GM21529 (cell line): ENCODE data around the gene SYNDIG1.

ENCODE experiments used
- ATAC-seq: cut with Tn5 transposase; IDR thresholded peaks from one replicate; pipeline ENCODE4 v1.9.1; 2021; ENCODE audit not compliant: unreplicated experiment

Gene SYNDIG1

GRCh38 chr20:24684956-24685691 lies 215.7 kb downstream of the SYNDIG1 start:
- ATAC-seq, result no peak

- ATAC-seq, result no peak
These were observed 216.3 kb downstream of the SYNDIG1 start for GRCh38 chr20:24685736-24686135.

GRCh38 chr20:24686156-24686555 lies 216.7 kb downstream of the SYNDIG1 start:
- no peak for ATAC-seq

GRCh38 chr20:24690408-24690807 lies 221.0 kb downstream of the SYNDIG1 start:
- ATAC-seq, result no peak

- no peak for ATAC-seq
These were observed 222.5 kb downstream of the SYNDIG1 start for GRCh38 chr20:24691901-24692351.

GRCh38 chr20:24692446-24693200 lies 223.2 kb downstream of the SYNDIG1 start:
- ATAC-seq, result no peak

- no peak for ATAC-seq
These were observed 224.2 kb downstream of the SYNDIG1 start for GRCh38 chr20:24693466-24694156.

- ATAC-seq, result no peak
These were observed 224.8 kb downstream of the SYNDIG1 start for GRCh38 chr20:24694157-24694726.

- no peak for ATAC-seq
These were observed 225.5 kb downstream of the SYNDIG1 start for GRCh38 chr20:24694727-24695528.

GRCh38 chr20:24695529-24696225 lies 226.2 kb downstream of the SYNDIG1 start:
- ATAC-seq, result no peak

- ATAC-seq, result no peak
These were observed 227.0 kb downstream of the SYNDIG1 start for GRCh38 chr20:24696396-24696795.

- ATAC-seq, result no peak
These were observed 228.0 kb downstream of the SYNDIG1 start for GRCh38 chr20:24697411-24697810.

- no peak for ATAC-seq
These were observed 228.8 kb downstream of the SYNDIG1 start for GRCh38 chr20:24698189-24698588.

- no peak for ATAC-seq
These were observed 229.3 kb downstream of the SYNDIG1 start for GRCh38 chr20:24698706-24699206.

GRCh38 chr20:24699321-24700165 lies 230.1 kb downstream of the SYNDIG1 start:
- ATAC-seq, result no peak

GRCh38 chr20:24700166-24700860 lies 230.9 kb downstream of the SYNDIG1 start:
- no peak for ATAC-seq

GRCh38 chr20:24701027-24701426 lies 231.6 kb downstream of the SYNDIG1 start:
- no peak for ATAC-seq

- no peak for ATAC-seq
These were observed 232.2 kb downstream of the SYNDIG1 start for GRCh38 chr20:24701668-24702067.
